GM19035 (cell line): ENCODE results near the gene RPL18.
"Not testable (repeated sequence)": the region's sequence is repeated elsewhere in the genome, so short reads cannot be mapped to it uniquely, and the experiment has no call there.

Experiments used
- ATAC-seq: cut with Tn5 transposase; IDR thresholded peaks from one replicate; pipeline ENCODE4 v1.9.1; 2021; ENCODE audit not compliant: unreplicated experiment

Gene RPL18

GRCh38 chr19:48618916-48619691 is at the start of gene RPL18, which contains the start of gene SPHK2:
TSS of gene RPL18 (minus strand) at chr19:48619178. CDS start at chr19:48619143, 35 bp downstream.
TSS of gene SPHK2 (plus strand) at chr19:48619506. CDS start at chr19:48620515, 1,009 bp downstream.
- ATAC-seq, result peak; percentile 88

GRCh38 chr19:48668761-48669160 is 49.8 kb upstream of the RPL18 start:
- no peak for ATAC-seq

GRCh38 chr19:48668332-48668731 is 49.4 kb upstream of the RPL18 start:
- no peak for ATAC-seq

GRCh38 chr19:48665786-48666185 is 46.8 kb upstream of the RPL18 start:
- no peak for ATAC-seq

- ATAC-seq, result no peak
These were observed 45.5 kb upstream of the RPL18 start for GRCh38 chr19:48664476-48664875.

- ATAC-seq, result no peak
These were observed 44.7 kb upstream of the RPL18 start for GRCh38 chr19:48663667-48664066.

- no peak for ATAC-seq
These were observed 42.7 kb upstream of the RPL18 start for GRCh38 chr19:48661711-48662090.

GRCh38 chr19:48660852-48661710 is 42.1 kb upstream of the RPL18 start:
- peak; percentile 89 for ATAC-seq

- ATAC-seq, result no peak
These were observed 40.8 kb upstream of the RPL18 start for GRCh38 chr19:48659768-48660167.

- no peak for ATAC-seq
These were observed 39.5 kb upstream of the RPL18 start for GRCh38 chr19:48658483-48658882.

GRCh38 chr19:48657828-48658227 is 38.9 kb upstream of the RPL18 start:
- not testable (repeated sequence) for ATAC-seq

- ATAC-seq, result no peak
These were observed 38.0 kb upstream of the RPL18 start for GRCh38 chr19:48656840-48657474.

- no peak for ATAC-seq
These were observed 35.5 kb upstream of the RPL18 start for GRCh38 chr19:48654299-48655059.

- no peak for ATAC-seq
These were observed 32.7 kb upstream of the RPL18 start for GRCh38 chr19:48651683-48652048.

GRCh38 chr19:48650974-48651682 is 32.1 kb upstream of the RPL18 start:
- no peak for ATAC-seq

GRCh38 chr19:48648134-48648533 is 29.2 kb upstream of the RPL18 start:
- ATAC-seq, result no peak

- ATAC-seq, result no peak
These were observed 27.8 kb upstream of the RPL18 start for GRCh38 chr19:48646722-48647216.

GRCh38 chr19:48646001-48646721 is 27.2 kb upstream of the RPL18 start, which contains the start of gene CA11:
TSS of gene CA11 (minus strand) at chr19:48646187. CDS start at chr19:48645632, 555 bp downstream.
- ATAC-seq, result peak; percentile 74

- ATAC-seq, result no peak
These were observed 26.6 kb upstream of the RPL18 start for GRCh38 chr19:48645620-48646000.
